COLO668 (cell line): ENCODE results near the gene HDAC9.
"Not testable (repeated sequence)": the region's sequence is repeated elsewhere in the genome, so short reads cannot be mapped to it uniquely, and the experiment has no call there.

Source experiments
- DNase-seq: peaks from one replicate; lab custom pipeline; 2025; ENCODE audit not compliant: unreplicated experiment; lab: John Stamatoyannopoulos, UW

HDAC9 gene

GRCh38 chr7:18702071-18702829 is 206.7 kb downstream of the HDAC9 start:
- DNase-seq = no peak

DNA sequence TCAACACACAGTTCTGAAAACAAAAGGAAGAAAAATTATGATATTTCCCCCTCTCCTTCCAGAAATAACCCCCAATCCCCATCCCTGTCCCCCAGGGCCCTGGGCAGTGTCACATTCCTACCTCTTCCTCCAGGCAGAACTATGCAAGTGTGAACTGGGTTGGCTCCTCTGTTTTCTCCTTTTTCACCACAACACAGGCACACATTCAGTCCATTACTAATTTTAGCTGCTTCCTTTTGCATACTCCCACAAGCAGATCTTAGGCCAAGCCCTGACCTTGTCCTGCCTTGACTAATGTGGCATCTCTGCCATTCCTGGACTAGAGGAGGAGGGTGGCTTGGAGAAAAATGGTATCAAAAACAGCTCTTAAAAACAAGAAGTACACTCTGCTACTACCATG is 208.1 kb downstream of the HDAC9 start:
- no peak for DNase-seq

DNA sequence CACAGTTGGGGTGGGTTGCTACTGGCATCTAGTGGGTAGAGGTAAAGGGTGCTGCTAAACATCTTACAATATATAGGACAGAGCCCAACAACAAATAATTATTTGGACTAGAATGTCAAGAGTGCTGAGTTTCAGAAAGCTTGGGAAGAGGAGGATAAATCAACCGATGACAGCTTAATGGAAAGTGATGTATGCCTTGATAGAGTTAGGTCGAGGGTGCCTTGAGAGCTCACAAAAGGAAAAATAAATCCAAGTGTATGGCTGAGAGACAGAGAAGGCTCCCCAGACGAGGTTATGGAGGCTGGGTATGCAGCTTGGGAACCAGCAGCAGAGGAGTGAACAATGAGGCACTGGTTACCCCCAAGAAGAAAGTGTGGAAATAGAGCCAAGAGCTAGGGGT is 211.1 kb downstream of the HDAC9 start:
- DNase-seq = no peak

DNA sequence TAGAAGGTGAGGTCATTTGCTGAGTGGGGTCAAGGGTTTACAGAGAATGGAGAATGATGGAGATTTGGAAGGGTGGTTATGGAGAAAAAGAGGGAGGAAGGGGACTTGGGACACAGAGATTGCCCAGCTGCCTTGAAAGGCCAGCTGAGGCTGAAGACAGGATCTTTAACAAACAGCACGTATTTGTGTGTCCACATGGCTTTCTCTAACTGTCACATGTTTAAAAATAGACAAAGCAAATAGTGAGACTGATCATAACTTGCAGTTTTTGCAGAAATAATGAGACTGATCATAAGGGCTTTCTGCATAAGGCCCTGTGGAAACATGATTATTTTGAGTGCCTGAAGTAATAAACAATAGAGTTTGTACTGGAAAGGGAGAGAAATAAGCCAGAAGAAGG is 212.7 kb downstream of the HDAC9 start:
- DNase-seq = no peak

GRCh38 chr7:18715988-18716387 is 220.4 kb downstream of the HDAC9 start:
- no peak for DNase-seq

DNA sequence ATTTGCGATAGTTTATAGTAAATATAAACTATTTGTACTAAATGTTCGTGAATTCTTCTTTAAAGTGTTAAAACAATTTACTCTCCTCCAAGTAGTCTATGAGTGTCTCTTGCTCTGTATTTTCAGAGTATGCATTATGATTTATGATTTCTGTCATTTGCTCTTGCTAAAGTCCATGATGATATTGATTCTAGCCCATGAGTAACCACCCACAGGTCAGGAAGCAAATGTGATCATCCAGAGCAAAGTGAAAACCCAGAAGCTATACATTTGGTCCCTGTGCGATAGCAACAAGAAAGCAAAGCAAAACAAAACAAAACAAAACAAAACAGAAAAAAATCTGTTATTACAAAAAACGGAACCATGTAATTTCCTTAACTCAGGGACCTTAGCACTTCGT is 225.9 kb downstream of the HDAC9 start:
- no peak for DNase-seq

GRCh38 chr7:18724318-18724717 is 228.8 kb downstream of the HDAC9 start:
- DNase-seq = no peak

- no peak for DNase-seq
Measured at GRCh38 chr7:18727115-18727870, 231.7 kb downstream of the HDAC9 start.

DNA sequence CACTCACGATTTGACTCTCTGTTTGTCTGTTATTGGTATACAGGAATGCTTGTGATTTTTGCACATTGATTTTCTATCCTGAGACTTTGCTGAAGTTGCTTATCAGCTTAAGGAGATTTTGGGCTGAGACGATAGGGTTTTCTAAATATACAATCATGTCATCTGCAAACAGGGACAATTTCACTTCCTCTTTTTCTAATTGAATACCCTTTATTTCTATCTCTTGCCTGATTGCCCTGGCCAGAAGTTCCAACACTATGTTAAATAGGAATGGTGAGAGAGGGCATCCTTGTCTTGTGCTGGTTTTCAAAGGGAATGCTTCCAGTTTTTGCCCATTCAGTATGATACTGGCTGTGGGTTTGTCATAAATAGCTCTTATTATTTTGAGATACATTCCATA is 240.5 kb downstream of the HDAC9 start:
- not testable (repeated sequence) for DNase-seq

DNA sequence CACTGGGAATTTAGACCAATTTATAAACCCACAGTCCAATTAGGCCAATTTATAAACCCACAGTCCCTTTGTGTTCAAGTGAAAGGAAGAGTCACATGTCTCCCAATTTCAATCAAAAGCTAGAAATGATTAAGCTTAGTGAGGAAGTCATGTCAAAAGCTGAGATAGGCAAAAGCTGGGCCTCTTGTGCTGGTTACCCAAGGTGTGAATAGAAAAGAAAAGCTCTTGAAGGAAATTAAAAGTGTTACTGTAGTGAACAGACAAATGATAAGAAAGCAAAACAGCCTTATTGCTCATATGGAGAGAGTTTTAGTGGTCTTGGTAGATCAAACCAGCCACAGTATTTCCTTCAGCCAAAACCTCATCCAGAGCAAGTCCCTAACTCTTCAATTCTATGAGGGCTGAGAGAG is 245.0 kb downstream of the HDAC9 start:
- DNase-seq = no peak

GRCh38 chr7:18753972-18754610 is 258.5 kb downstream of the HDAC9 start:
- DNase-seq = no peak

GRCh38 chr7:18754766-18755165 is 259.2 kb downstream of the HDAC9 start:
- DNase-seq = no peak

DNA sequence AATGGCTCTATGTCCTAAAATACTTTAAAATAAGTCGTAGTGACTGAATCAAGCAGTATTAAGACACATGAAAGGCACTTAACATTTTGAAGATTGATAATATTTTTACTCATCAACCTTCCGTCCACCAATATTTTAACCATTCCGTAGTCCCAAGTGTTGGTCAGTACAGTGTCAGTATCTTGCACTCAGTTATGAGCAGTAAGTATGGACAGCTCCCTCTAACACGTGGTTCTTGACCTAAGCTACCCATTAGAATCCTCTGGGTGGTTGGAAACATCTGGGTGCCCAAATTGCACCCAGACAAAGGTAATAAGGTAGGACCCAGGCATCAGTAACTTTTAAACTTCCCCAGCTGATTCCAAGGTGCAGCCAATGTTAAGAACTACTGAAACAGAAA is 260.2 kb downstream of the HDAC9 start:
- no peak for DNase-seq

- DNase-seq = no peak
Measured at GRCh38 chr7:18756378-18757050, 261.0 kb downstream of the HDAC9 start.

GRCh38 chr7:18760046-18760445 is 264.5 kb downstream of the HDAC9 start:
- DNase-seq = no peak

GRCh38 chr7:18760631-18761445 is 265.3 kb downstream of the HDAC9 start:
- DNase-seq = no peak

GRCh38 chr7:18762189-18762588 is 266.6 kb downstream of the HDAC9 start:
- no peak for DNase-seq

- no peak for DNase-seq
Measured at GRCh38 chr7:18768256-18768655, 272.7 kb downstream of the HDAC9 start.

DNA sequence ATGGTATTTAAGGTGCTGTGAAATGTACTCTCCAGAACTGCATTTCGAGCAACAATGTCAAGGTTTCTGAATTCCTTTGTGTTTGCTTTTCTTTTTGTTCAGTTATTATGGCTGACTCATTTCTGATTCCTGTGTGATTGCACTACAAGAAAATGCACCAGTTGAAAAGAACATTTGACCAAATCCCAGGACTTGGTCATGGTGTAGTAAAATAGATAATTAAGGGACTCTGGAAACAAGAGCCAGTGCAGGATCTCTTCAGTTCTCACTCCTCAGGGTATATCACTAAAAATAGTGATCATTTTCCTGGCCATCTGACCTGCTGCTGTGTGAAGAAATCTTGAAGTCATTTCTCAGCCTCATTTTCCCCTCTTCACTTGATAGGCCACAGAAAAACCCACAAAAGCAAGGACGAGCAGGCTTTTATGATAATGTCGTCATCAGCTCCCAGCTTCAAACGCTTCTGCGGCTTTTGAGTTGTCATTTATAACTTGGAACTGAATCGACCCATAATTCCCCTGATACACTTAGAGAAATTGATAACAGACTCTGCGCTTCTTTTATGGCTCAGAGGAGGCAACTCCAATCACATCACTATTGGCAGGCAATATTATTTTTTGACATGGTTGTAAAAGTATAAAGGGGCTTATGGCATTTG is 274.7 kb downstream of the HDAC9 start:
- no peak for DNase-seq

DNA sequence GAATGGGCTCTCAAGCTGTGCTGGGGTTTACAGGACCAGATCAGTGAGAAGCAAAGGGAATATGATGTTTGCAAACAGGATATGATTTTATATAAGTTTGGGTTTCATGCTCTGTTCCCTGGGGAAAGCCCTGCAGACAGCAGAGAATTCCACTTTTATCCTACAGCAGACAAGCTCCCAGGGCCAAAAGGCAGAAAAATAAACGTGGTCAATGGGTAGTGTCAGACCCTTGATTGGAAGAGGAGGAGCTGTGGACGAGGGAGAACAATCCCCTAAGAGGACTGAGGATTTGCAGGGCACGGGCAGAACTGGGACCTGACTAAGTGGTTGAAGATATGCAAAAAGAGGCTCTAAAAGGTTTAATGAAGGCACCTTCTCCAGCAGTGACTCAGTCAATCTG is 275.3 kb downstream of the HDAC9 start:
- no peak for DNase-seq
